ENCODE measurements around the gene AMH. TPM values are rescaled to one million over a fixed set of nuclear protein-coding genes. Genes with fewer than 3 reads are reported as not detected.

The AMH gene
- total RNA-seq, 1 donor from 2014 or later = 4.8 TPM

- Mint-ChIP-seq H3K27me3 (peaks cover 2% of the 10 kb centered on the region), H3K9me3 (no peaks in the 10 kb centered on the region), H3K36me3 (ENCODE audit: low read depth) (peaks cover 29% of the 10 kb centered on the region), H3K4me3 (peak overlapping the region; percentile 24), H3K4me1 (peaks cover 21% of the 10 kb centered on the region), H3K27ac (no peak overlapping the region)
- ATAC-seq (ENCODE audit: low read depth) (no peak), DNase-seq (no peak)
- POLR2A ChIA-PET = interaction anchor here (8.8 kb wide), 1 partner anchor 21 kb away, joined by 96 read pairs; no protein-coding TSS in a partner anchor
- TF ChIP-seq CTCF (IDR thresholded peaks at IDR 0.05) = no peak
- intact Hi-C loops (cut with micrococcal nuclease) = no loop called here
- CTCF ChIA-PET = interaction anchor here (4.2 kb wide), 1 partner anchor 23 kb away, joined by 17 read pairs; no protein-coding TSS in a partner anchor
These were observed 1.0 kb downstream of the AMH start for GRCh38 chr19:2249880-2250765.

DNA sequence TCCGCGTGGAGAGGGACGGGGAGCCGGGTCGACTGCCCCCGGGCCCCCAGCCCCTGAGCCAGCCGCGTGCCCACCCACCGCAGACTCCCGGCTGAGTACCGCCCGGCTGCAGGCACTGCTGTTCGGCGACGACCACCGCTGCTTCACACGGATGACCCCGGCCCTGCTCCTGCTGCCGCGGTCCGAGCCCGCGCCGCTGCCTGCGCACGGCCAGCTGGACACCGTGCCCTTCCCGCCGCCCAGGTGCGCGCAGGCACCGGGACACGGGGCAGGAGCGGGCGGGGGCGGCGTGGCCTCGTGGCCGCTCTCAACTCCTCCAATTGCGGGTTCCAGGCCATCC lies 1.6 kb downstream of the AMH start:
- Mint-ChIP-seq H3K27me3 (peaks cover 2% of the 10 kb centered on the region), H3K4me1 (peaks cover 24% of the 10 kb centered on the region), H3K27ac (no peak overlapping the region), H3K9me3 (no peaks in the 10 kb centered on the region), H3K4me3 (no peak overlapping the region), H3K36me3 (ENCODE audit: low read depth) (peaks cover 24% of the 10 kb centered on the region)
- ATAC-seq (ENCODE audit: low read depth) (no peak), DNase-seq (no peak)
- CTCF ChIA-PET = interaction anchor here (4.2 kb wide), 1 partner anchor 22 kb away, joined by 17 read pairs; no protein-coding TSS in a partner anchor
- intact Hi-C loops (cut with micrococcal nuclease) = no loop called here
- POLR2A ChIA-PET = interaction anchor here (1.3 to 8.8 kb wide), 3 partner anchors 11 to 21 kb away, joined by 5 to 96 read pairs (median 22); no protein-coding TSS in a partner anchor
- TF ChIP-seq CTCF (IDR thresholded peaks at IDR 0.05) = no peak

GRCh38 chr19:2251106-2252054 lies 2.3 kb downstream of the AMH start:
- no peak for ATAC-seq (ENCODE audit: low read depth)
- CTCF ChIA-PET = interaction anchor here (4.2 kb wide), 1 partner anchor 22 kb away, joined by 17 read pairs; no protein-coding TSS in a partner anchor
- TF ChIP-seq CTCF (IDR thresholded peaks at IDR 0.05) = no peak
- intact Hi-C loops (cut with micrococcal nuclease) = no loop called here
- POLR2A ChIA-PET = interaction anchor here (1.3 to 8.8 kb wide), 5 partner anchors 10 to 143 kb away, joined by 3 to 96 read pairs (median 5); no protein-coding TSS in a partner anchor
- Mint-ChIP-seq H3K4me3 (peak overlapping the region; percentile 59), H3K36me3 (ENCODE audit: low read depth) (peaks cover 17% of the 10 kb centered on the region), H3K9me3 (no peaks in the 10 kb centered on the region), H3K4me1 (peaks cover 30% of the 10 kb centered on the region), H3K27me3 (peaks cover 2% of the 10 kb centered on the region), H3K27ac (no peak overlapping the region)
- DNase-seq = no peak

DNA sequence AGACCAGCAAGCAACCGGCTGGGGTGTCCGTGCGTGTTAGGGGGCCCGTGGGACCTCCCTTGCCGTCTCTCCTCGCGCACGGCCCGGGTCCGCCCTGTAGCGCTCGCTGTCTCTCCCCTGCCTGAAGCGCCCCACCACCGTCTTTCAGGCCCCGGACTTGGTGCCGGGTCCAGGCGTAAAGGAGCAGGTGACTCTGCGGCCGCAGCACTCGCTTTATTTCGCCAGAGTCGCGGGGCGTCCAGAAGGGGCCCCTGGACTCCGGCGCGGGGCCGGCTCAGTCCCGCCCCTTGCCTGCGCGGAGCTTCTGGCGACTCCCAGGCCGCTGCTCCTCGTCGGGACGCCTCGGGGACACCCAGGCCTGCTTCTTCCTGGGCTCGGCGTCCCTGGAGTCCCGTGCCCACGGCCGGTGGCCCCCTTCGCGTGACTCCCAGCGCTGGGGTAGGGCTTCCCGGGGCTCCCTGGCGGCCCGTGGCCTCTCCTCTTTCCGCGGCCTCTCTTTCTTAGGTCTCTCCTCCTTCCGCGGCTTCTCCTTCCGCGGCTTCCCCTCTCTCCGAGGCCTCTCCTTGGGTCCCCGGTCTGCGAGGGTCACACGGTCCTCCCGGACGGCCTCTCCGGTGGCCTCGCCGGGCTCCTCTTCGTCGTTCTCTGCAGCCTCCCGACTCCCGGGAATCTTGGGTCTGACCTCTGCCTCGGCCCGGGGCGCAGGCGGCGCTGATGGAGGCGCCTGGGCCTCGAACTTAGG lies 3.1 kb downstream of the AMH start:
- ChIA-PET POLR2A (interaction anchor here (0.6 to 8.8 kb wide), 8 partner anchors 9 to 142 kb away, joined by 3 to 96 read pairs (median 4); no protein-coding TSS in a partner anchor), CTCF (interaction anchor here (4.2 kb wide), 1 partner anchor 21 kb away, joined by 17 read pairs; no protein-coding TSS in a partner anchor)
- H3K4me3 Mint-ChIP-seq = peak overlapping the region; percentile 70
- H3K36me3 Mint-ChIP-seq (ENCODE audit: low read depth) = peaks cover 11% of the 10 kb centered on the region
- ATAC-seq (ENCODE audit: low read depth) (no peak), DNase-seq (no peak)
- peaks cover 37% of the 10 kb centered on the region for H3K4me1 Mint-ChIP-seq
- H3K9me3 Mint-ChIP-seq = no peaks in the 10 kb centered on the region
- TF ChIP-seq CTCF (IDR thresholded peaks at IDR 0.05) = no peak
- no peak overlapping the region for H3K27ac Mint-ChIP-seq
- H3K27me3 Mint-ChIP-seq = peaks cover 2% of the 10 kb centered on the region
- intact Hi-C loops (cut with micrococcal nuclease) = no loop called here
